Lower lobe of right lung (tissue), 2 donors: ENCODE results near the gene AJUBA. TPM values are rescaled to one million over a fixed set of nuclear protein-coding genes. Genes with fewer than 3 reads are reported as not detected.

Source experiments
- ATAC-seq, 2 donors: fragments of 200-7000 bp; cut with Tn5 transposase; one replicate each; pipeline ENCODE4 v1.9.1; 2020 to 2022; ENCODE audit warnings: mild to moderate bottlenecking in 2 of 2, moderate library complexity in 2 of 2
- DNase-seq: peaks from one replicate; pipeline ENCODE4 v3.0.0-alpha.2; 2020
- H3K27ac ChIP-seq: fragments of 200-600 bp; one replicate; pipeline ENCODE4 v1.8.0; 2022
- H3K27me3 ChIP-seq: fragments of 200-600 bp; one replicate; pipeline ENCODE4 v1.8.0; 2022; ENCODE audit warnings: low read depth
- H3K36me3 ChIP-seq: fragments of 200-600 bp; one replicate; pipeline ENCODE4 v1.8.0; 2022; ENCODE audit warnings: mild to moderate bottlenecking
- H3K4me1 ChIP-seq: fragments of 200-600 bp; one replicate; pipeline ENCODE4 v1.8.0; 2022
- H3K4me3 ChIP-seq: fragments of 200-600 bp; one replicate; pipeline ENCODE4 v1.8.0; 2022; ENCODE audit warnings: mild to moderate bottlenecking
- H3K9me3 ChIP-seq: fragments of 200-600 bp; one replicate; pipeline ENCODE4 v1.8.0; 2022
- CTCF ChIP-seq: fragments of 200-600 bp; IDR thresholded peaks from one replicate; pipeline ENCODE4 v1.8.0; 2022; ENCODE audit warnings: antibody characterized with exemption, mild to moderate bottlenecking
- intact Hi-C: fragments of 100-400 bp; cut with DNase I; formaldehyde crosslinking; loops from one replicate; pipeline ENCODE4 v1.11.0; 2022
- total RNA-seq: library from RNA; stranded (reverse); fragmentation: NEBNext Ultra II Directional; extraction: Animal tissue kit (Norgen Biotek cat#: 25700); gene quantifications from one replicate; pipeline ENCODE4 v1.2.1, GENCODE V29; 2021
- donor health status: DM: no; HTN: yes; CAD: no; lungs with severe emphysema.

Gene AJUBA
- total RNA-seq, 1 donor from 2014 or later = 28.7 TPM

- no peaks in the 10 kb centered on the region for H3K9me3 ChIP-seq
- H3K4me3 ChIP-seq = no peak overlapping the region
- peak; percentile 49 to 72 for ATAC-seq
- H3K27ac ChIP-seq = no peak overlapping the region
- peaks cover 17% of the 10 kb centered on the region for H3K36me3 ChIP-seq
- peak; percentile 87 for DNase-seq
- peaks cover 19% of the 10 kb centered on the region for H3K4me1 ChIP-seq
- intact Hi-C loops = loop anchor here (5.0 kb wide), 1 partner anchor 71 kb away; the partner anchor contains the start of gene CDH24
- peak; percentile 92 for TF ChIP-seq CTCF
- H3K27me3 ChIP-seq = peaks cover 6% of the 10 kb centered on the region
Observed at GRCh38 chr14:22986508-22987054, 4.2 kb upstream of the AJUBA start.

DNA sequence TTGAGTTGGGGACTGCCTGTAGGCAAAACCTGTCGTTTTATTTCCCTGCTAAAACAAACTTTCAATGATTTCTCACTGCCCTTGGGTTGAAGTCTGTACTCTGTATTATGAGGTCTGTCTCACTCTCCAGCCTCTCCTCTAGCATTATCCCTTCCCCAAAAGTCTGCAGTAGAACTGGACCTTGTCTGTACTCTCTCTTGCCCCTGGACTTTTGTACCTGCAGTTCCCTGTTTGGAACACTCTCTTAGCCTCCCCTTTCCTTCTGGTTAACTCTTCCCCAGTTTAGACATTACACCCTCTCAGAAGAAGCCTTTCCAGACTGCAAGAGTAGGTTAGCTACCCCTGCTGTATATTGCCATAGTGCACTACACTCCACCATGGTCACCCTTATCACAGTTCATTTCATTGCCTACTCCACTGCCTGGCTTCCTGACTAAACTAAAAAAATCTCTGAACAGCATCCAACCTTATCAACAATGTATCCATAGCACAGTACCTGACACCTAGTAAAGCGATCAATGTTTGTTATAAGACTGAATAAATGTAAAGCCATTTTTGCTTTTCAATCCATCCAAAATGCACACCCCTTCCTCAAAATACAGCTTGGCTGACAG, 3.6 kb upstream of the AJUBA start:
- intact Hi-C loops = loop anchor here (5.0 kb wide), 1 partner anchor 71 kb away; the partner anchor contains the start of gene CDH24
- TF ChIP-seq CTCF = no peak
- no peak for ATAC-seq

GRCh38 chr14:22984959-22985658, 2.8 kb upstream of the AJUBA start:
- H3K27ac ChIP-seq = no peak overlapping the region
- intact Hi-C loops = loop anchor here (5.0 kb wide), 1 partner anchor 72 kb away; the partner anchor contains the start of gene CDH24
- DNase-seq = no peak

More for the DNA sequence above, 3.6 kb upstream of the AJUBA start:
- H3K27me3 ChIP-seq = peaks cover 12% of the 10 kb centered on the region
- H3K36me3 ChIP-seq = peaks cover 13% of the 10 kb centered on the region
- H3K9me3 ChIP-seq = no peaks in the 10 kb centered on the region
- H3K27ac ChIP-seq = no peak overlapping the region
- DNase-seq = no peak
- peaks cover 25% of the 10 kb centered on the region for H3K4me1 ChIP-seq
- no peak overlapping the region for H3K4me3 ChIP-seq

GRCh38 chr14:22981876-22982476, 375 bp downstream of the AJUBA start:
- Histone ChIP-seq H3K9me3 (no peaks in the 10 kb centered on the region), H3K4me3 (peak overlapping the region; percentile 85), H3K27me3 (peaks cover 18% of the 10 kb centered on the region), H3K36me3 (no peaks in the 10 kb centered on the region), H3K27ac (peak overlapping the region; percentile 83), H3K4me1 (peaks cover 55% of the 10 kb centered on the region)
- DNase-seq (no peak), ATAC-seq (peak in 1 of 2 donors; percentile 2)
- intact Hi-C loops = no loop called here
- no peak for TF ChIP-seq CTCF

More at GRCh38 chr14:22984959-22985658, 2.8 kb upstream of the AJUBA start:
- Histone ChIP-seq H3K36me3 (peaks cover 13% of the 10 kb centered on the region), H3K27me3 (peaks cover 18% of the 10 kb centered on the region), H3K4me3 (no peak overlapping the region), H3K9me3 (no peaks in the 10 kb centered on the region), H3K4me1 (peaks cover 28% of the 10 kb centered on the region)
- ATAC-seq = no peak
- no peak for TF ChIP-seq CTCF

DNA sequence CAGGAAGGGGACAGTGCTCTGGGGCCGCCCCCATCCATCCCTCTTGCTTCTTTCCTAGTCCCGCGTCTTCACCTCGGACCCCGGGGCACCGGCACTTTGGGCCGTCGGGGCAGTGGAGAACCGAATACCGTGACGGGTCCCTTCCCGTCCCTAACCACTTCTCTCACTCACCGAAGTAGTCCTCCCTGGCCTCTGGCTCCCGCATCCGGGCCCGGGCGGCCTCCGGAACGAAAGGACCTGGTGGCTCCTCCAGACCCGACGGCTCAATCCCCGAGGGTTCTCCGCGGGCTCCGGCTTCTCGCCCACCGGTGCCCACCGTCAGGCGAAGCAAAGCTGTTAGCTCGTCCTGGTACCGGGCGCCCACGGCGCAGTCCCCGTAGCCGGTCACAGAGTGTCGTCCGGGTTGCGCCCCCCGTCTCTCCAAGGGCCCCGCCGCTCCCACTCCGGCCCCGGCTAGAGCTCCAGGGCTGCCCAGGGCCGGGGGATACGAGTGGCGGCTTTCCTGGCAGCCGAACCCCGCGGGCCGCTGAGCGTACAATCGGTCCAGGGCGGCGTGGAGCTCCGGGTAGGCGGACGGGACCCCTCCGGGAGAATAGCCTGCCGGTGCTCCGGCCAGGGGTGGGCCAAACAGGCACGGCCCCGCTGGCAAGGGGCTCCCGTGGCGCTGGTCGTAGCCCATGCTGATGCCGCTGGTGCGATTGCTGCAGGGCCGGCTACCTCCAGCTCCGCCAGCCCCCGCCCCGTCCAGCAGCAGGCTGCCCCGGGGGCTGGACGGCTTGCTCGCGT, 1.1 kb downstream of the AJUBA start:
- ATAC-seq = peak; percentile 15 to 30
- no peaks in the 10 kb centered on the region for H3K36me3 ChIP-seq
- no peaks in the 10 kb centered on the region for H3K9me3 ChIP-seq
- peak overlapping the region; percentile 83 for H3K27ac ChIP-seq
- peaks cover 62% of the 10 kb centered on the region for H3K4me1 ChIP-seq
- peaks cover 18% of the 10 kb centered on the region for H3K27me3 ChIP-seq
- peak; percentile 55 for DNase-seq
- intact Hi-C loops = no loop called here
- TF ChIP-seq CTCF = no peak
- peak overlapping the region; percentile 85 for H3K4me3 ChIP-seq
